ENCODE data around the gene WLS. TPM values are rescaled to one million over a fixed set of nuclear protein-coding genes. Genes with fewer than 3 reads are reported as not detected.

WLS gene
- total RNA-seq (ENCODE audit: low replicate concordance), result 89.1 and 306 TPM in 2 replicates
- long read RNA-seq, transcript WLS-201 (12 exons, 2,748 nt), result major isoform, 33 of 96 reads
- long read RNA-seq, partial matches to known transcripts, result 6 of 96 reads
- long read RNA-seq, other reads (novel, unspliced or antisense), result 57 of 96 reads

DNA sequence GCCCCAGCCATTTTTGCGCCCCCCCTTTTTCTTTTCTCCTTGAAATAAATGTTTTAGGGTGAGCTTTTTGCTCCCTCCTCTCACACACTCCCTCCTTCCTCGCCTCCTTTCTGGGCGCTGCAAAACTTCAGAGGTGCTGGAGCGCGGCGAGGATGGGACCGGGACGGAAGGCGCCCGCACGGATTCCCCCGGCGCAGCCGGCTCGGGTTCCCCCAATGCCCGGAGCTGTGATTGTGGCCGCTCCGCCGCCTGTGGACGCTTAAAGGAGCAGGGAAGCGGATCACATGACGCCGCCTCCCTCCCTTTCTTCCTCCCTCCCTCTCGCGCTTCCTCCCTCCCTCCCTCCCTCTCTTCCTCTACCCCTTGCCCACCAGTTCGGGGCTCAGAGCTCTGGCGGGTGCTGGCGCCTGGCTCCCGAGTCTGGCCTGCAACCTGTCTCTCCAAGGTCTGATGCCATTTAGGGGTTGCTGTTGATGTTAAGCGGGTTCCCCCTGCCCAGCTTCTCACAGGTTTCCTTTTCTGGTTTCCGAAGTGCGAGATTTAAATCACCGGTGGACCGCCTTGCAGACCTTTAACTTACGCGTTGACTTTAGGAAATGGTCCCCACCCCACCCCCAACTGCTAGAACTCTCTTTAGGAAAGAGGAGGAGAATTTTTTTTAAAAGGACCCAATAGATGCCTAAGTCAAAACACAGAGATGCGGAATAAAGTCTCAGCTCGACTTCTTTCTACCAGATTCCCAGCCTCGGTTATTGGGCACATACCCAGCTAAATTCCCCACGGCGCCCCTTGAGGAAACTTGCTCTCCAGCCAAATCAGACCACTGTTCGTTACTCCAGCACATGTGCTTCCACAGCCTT, at the start of gene WLS:
TSS of gene WLS (minus strand) at position 235 of the 860 bp plus-strand sequence. CDS start at position 11, 224 bp downstream.
- Mint-ChIP-seq H3K4me1 (ENCODE audit: unreplicated experiment) (peaks cover 30% of the 10 kb centered on the region), H3K27ac (peak within 1 kb of the TSS; percentile 89), H3K4me3 (peak within 1 kb of the TSS; percentile 98), H3K36me3 (no peaks in the 10 kb centered on the region), H3K27me3 (peaks cover 5% of the 10 kb centered on the region), H3K9me3 (no peaks in the 10 kb centered on the region)
- peak; percentile 84 for DNase-seq (ENCODE audit: extremely low spot score, unreplicated experiment)
- TF ChIP-seq, protein P1, sequence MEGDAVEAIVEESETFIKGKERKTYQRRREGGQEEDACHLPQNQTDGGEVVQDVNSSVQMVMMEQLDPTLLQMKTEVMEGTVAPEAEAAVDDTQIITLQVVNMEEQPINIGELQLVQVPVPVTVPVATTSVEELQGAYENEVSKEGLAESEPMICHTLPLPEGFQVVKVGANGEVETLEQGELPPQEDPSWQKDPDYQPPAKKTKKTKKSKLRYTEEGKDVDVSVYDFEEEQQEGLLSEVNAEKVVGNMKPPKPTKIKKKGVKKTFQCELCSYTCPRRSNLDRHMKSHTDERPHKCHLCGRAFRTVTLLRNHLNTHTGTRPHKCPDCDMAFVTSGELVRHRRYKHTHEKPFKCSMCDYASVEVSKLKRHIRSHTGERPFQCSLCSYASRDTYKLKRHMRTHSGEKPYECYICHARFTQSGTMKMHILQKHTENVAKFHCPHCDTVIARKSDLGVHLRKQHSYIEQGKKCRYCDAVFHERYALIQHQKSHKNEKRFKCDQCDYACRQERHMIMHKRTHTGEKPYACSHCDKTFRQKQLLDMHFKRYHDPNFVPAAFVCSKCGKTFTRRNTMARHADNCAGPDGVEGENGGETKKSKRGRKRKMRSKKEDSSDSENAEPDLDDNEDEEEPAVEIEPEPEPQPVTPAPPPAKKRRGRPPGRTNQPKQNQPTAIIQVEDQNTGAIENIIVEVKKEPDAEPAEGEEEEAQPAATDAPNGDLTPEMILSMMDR (conservative IDR thresholded peaks at IDR 0.05), result peak; percentile 43

DNA sequence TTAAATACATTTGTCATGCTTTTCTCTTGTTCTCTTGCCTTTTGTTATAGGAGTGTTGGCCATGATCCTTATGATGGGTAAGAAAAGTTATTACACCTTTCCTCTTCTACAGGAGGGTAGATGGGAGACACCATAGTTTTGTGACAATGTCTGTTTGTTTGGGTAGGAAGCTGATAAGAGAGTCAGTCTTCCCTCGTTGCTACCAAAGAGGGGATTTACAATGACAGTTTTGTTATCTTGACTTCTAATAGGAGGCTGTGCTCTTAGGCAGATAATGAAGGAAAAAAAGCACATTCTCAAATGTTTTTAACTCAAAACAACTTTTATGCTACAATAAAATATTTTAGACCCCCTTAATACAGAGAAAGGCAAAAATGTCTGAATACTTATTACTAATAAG, 48.0 kb upstream of the WLS start:
- no peaks in the 10 kb centered on the region for H3K27me3 Mint-ChIP-seq
- no peak overlapping the region for H3K27ac Mint-ChIP-seq
- TF ChIP-seq, protein P1 (conservative IDR thresholded peaks at IDR 0.05), result no peak
- H3K36me3 Mint-ChIP-seq, result no peaks in the 10 kb centered on the region
- H3K4me1 Mint-ChIP-seq (ENCODE audit: unreplicated experiment), result no peaks in the 10 kb centered on the region
- H3K4me3 Mint-ChIP-seq, result no peak overlapping the region
- no peak for DNase-seq (ENCODE audit: extremely low spot score, unreplicated experiment)
- peaks cover 4% of the 10 kb centered on the region for H3K9me3 Mint-ChIP-seq

DNA sequence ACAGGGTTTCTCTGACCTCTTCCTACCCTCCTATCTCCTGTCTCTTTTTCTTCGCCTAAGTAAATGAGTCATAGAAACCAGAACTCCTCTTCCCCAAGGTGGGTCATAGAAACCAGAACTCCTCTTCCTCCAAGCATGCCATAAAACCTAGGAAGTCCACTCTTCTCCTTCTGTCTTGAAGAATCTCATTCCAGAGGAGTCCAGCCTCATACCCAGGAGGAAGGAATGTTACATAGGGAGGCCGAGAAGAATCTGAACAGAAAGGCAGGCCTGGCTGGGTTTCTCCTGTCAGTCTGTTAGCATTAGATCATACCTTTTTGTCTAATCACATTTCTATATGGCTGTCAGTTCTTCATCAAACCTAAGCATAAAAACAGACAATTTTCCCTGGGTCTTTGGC, 47.5 kb upstream of the WLS start:
- DNase-seq (ENCODE audit: extremely low spot score, unreplicated experiment), result no peak
- no peaks in the 10 kb centered on the region for H3K36me3 Mint-ChIP-seq
- H3K4me1 Mint-ChIP-seq (ENCODE audit: unreplicated experiment), result no peaks in the 10 kb centered on the region
- peaks cover under 1% of the 10 kb centered on the region for H3K9me3 Mint-ChIP-seq
- TF ChIP-seq, protein P1 (conservative IDR thresholded peaks at IDR 0.05), result no peak
- H3K27me3 Mint-ChIP-seq, result no peaks in the 10 kb centered on the region
- H3K27ac Mint-ChIP-seq, result no peak overlapping the region
- H3K4me3 Mint-ChIP-seq, result no peak overlapping the region

DNA sequence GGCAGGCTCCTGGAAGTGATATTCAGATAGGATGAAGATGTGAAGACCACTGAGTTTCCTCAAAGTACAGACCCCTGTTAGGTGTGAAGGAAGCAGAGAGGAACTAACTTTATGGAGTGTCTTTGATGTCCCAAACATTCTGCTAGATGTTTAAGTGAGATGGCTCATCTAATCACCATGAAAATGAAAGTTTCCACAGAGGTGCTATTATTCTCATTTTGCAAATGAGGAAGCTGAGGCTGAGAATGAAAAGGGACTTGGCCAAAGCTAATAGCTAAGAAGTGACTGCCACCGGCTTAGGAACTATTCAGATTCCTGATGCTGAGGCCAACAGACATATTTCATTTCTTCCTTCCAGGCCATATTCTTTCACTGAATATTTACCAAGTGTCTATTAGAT, 45.9 kb upstream of the WLS start:
- H3K27ac Mint-ChIP-seq, result no peak overlapping the region
- no peaks in the 10 kb centered on the region for H3K36me3 Mint-ChIP-seq
- DNase-seq (ENCODE audit: extremely low spot score, unreplicated experiment), result no peak
- no peaks in the 10 kb centered on the region for H3K27me3 Mint-ChIP-seq
- no peaks in the 10 kb centered on the region for H3K4me1 Mint-ChIP-seq (ENCODE audit: unreplicated experiment)
- H3K4me3 Mint-ChIP-seq, result no peak overlapping the region
- no peaks in the 10 kb centered on the region for H3K9me3 Mint-ChIP-seq
- TF ChIP-seq, protein P1 (conservative IDR thresholded peaks at IDR 0.05), result no peak

DNA sequence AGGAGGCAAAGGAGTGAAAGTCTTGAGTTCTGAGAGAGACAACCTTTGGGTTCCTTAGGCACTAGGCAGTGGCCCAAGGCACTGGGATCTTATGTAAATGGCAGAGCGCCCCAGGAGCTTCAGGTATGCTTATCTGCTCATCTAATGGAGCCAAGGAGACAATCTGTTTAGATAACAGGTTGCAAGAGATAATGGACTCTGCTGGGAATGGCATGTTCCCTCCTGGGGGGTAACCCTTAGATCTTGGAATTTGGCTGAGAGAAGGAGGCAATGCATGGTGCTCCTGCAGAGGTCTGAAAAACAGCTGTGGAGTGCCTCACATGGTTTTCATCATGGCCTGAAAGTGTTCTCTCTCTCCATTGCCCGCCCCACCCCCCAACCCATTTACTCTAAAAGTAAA, 44.1 kb upstream of the WLS start:
- Mint-ChIP-seq H3K27ac (no peak overlapping the region), H3K4me3 (no peak overlapping the region), H3K36me3 (no peaks in the 10 kb centered on the region), H3K9me3 (no peaks in the 10 kb centered on the region), H3K27me3 (no peaks in the 10 kb centered on the region), H3K4me1 (ENCODE audit: unreplicated experiment) (no peaks in the 10 kb centered on the region)
- DNase-seq (ENCODE audit: extremely low spot score, unreplicated experiment), result no peak
- TF ChIP-seq, protein P1 (conservative IDR thresholded peaks at IDR 0.05), result no peak

All from type B pancreatic cell (in vitro differentiated cells).